HG03575 (cell line): ENCODE data around the gene NOB1.

Experiments
- ATAC-seq: cut with Tn5 transposase; IDR thresholded peaks from one replicate; pipeline ENCODE4 v1.9.1; 2021; ENCODE audit not compliant: unreplicated experiment, insufficient number of reproducible peaks, low FRiP score; ENCODE audit errors: extremely low read depth

Gene NOB1

DNA sequence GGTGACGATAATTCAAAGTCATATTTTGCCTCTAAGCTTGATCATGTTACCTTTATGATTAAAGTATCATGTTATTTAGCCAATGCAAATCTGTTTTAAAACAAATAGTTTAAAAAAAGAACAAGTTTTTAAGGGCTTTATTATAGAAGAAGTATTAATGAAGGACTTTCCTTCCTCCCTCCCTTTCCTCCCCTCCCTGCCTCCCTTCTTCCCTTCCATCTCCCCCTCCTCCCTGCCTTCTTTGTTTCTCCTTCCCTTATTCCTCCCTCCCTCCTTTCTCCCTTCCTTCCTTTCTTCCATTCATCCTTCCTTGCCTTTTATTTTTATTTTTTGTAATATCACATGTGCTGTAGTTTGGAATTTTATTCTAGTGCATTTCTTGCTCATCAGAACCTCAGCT lies 54.8 kb downstream of the NOB1 start:
- no peak for ATAC-seq

DNA sequence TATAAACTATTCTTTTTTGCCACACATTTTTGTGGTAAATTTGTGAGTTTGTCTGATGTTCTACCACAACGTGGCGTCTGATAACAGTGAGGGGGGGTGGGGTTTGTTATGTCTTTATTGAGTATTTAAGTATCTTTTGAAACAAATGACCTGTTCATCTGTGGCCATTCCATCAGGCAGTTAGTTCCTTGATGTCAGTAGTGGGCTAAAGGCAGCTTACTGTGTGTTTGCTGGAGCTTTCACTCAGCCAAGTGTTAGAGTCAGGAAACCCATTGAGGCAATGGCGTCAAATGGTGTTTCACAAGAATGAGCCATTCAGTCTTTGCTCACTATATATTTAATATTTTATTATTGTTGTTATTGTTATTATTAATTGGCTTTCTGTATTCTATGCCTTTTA lies 56.3 kb downstream of the NOB1 start:
- ATAC-seq = no peak

DNA sequence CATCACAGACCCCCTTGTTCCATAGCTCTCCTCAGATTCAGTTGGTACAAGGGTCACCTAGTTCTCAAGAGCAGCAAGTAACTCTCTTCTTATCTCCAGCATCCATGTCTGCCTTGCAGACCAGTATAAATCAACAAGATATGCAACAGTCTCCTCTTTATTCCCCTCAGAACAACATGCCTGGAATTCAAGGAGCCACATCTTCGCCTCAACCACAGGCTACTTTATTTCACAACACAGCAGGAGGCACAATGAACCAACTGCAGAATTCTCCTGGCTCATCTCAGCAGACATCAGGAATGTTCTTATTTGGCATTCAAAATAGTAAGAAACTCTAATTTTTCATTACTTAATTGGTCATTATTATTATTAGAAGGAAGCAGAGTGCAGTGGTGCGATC lies 60.8 kb downstream of the NOB1 start:
- ATAC-seq = no peak

DNA sequence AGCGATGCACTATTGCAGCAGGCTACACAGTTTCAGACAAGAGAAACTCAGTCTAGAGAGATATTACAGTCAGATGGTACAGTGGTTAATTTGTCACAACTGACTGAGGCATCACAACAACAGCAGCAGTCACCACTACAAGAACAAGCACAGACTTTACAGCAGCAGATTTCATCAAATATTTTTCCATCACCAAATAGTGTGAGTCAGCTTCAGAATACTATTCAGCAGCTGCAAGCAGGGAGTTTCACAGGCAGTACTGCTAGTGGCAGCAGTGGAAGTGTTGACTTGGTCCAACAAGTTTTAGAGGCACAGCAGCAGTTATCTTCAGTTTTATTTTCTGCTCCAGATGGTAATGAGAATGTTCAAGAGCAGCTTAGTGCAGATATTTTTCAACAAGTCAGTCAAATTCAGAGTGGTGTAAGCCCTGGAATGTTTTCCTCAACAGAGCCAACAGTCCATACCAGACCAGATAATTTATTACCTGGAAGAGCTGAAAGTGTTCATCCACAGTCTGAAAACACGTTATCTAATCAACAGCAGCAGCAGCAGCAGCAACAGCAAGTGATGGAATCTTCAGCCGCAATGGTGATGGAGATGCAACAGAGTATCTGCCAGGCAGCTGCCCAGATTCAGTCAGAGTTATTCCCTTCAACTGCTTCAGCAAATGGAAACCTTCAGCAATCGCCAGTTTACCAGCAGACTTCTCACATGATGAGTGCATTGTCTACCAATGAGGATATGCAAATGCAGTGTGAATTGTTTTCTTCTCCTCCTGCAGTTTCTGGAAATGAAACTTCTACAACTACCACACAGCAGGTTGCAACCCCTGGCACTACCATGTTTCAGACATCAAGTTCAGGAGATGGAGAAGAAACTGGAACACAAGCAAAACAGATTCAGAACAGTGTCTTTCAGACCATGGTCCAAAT lies 62.5 kb downstream of the NOB1 start:
- ATAC-seq = no peak
